ENCODE measurements around the gene FHL2. TPM values are rescaled to one million over a fixed set of nuclear protein-coding genes. Genes with fewer than 3 reads are reported as not detected.
A peak's percentile ranks its signal among the peaks of the same experiment; 100 is the strongest.

Gene FHL2
- total and polyA plus RNA-seq, 9 of the 15 experiments (the other 6 are each of a cell fraction or from before 2014, with no cell fraction given) = 7.5 to 33.1 (median 23.9) TPM

DNA sequence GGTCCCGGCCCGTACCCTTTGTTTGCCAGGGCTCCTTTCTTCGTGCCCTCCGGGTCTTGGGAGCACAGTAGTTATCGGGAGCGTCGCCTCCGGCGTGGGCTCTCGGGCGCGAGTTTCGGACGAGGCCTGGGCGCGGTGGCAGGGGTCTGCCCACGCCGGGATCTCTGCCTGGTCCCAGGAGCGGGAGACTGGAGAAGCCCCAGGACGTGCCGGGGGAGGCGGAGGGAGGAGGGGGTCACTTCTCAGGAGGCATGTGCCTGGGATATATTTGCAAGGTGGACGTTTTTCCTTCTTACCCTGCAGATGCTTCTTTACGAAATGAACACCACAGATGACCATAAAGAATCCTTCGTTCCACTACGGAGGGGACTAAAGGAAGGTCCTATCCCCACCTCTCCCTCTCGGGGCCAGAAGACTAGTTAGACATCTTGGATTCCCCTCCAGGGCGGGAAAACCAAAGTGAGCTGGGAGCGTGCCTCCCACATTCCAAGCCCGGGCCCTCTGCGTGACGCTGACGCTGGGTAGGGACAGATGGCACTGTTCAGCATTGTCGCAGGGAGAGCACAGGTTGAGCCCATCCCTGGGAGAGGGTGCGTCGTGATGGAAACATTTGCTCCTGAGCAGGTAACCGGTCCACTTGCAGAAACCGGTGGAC lies 483 bp upstream of the FHL2 start (continued):
- TF ChIP-seq ZNF280B (CRISPR knock-in tag; IDR thresholded peaks at IDR 0.05) (no peak), ATF1 (CRISPR knock-in tag; IDR thresholded peaks at IDR 0.05) (no peak), ATF1 (tag; IDR thresholded peaks at IDR 0.05) (peak; percentile 66), GATAD2A (IDR thresholded peaks at IDR 0.05) (no peak), FOSL1 (tag; conservative IDR thresholded peaks at IDR 0.05) (no peak), FOXJ3 (CRISPR knock-in tag; IDR thresholded peaks at IDR 0.05) (no peak), EZH2 (IDR thresholded peaks at IDR 0.05; ENCODE audit: borderline replicate concordance, low read depth, low read length) (no peak), ZFP36 (IDR thresholded peaks at IDR 0.05; ENCODE audit: low read depth, low read length, partially characterized antibody) (no peak), GABPB1 (CRISPR knock-in tag; IDR thresholded peaks at IDR 0.05) (no peak), CBX3 (IDR thresholded peaks at IDR 0.05; ENCODE audit: borderline replicate concordance in 1 of 2, low read length in 2 of 2) (peak in 1 of 2 experiments; percentile 18; a peak in 1 of 3 replicates), RHOXF2B (CRISPR knock-in tag; conservative IDR thresholded peaks at IDR 0.05) (no peak), PTBP1 (IDR thresholded peaks at IDR 0.05; ENCODE audit: low read depth, low read length) (no peak), MNT (conservative IDR thresholded peaks at IDR 0.05) (no peak), SMAD2 (IDR thresholded peaks at IDR 0.05; ENCODE audit: low read depth, low read length) (no peak)
- TF ChIP-seq, protein P1, sequence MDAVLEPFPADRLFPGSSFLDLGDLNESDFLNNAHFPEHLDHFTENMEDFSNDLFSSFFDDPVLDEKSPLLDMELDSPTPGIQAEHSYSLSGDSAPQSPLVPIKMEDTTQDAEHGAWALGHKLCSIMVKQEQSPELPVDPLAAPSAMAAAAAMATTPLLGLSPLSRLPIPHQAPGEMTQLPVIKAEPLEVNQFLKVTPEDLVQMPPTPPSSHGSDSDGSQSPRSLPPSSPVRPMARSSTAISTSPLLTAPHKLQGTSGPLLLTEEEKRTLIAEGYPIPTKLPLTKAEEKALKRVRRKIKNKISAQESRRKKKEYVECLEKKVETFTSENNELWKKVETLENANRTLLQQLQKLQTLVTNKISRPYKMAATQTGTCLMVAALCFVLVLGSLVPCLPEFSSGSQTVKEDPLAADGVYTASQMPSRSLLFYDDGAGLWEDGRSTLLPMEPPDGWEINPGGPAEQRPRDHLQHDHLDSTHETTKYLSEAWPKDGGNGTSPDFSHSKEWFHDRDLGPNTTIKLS (IDR thresholded peaks at IDR 0.05; ENCODE audit: borderline replicate concordance, low read depth) = peak; percentile 87; the same call in 1 of the 2 replicates
- TF ChIP-seq, protein P2, sequence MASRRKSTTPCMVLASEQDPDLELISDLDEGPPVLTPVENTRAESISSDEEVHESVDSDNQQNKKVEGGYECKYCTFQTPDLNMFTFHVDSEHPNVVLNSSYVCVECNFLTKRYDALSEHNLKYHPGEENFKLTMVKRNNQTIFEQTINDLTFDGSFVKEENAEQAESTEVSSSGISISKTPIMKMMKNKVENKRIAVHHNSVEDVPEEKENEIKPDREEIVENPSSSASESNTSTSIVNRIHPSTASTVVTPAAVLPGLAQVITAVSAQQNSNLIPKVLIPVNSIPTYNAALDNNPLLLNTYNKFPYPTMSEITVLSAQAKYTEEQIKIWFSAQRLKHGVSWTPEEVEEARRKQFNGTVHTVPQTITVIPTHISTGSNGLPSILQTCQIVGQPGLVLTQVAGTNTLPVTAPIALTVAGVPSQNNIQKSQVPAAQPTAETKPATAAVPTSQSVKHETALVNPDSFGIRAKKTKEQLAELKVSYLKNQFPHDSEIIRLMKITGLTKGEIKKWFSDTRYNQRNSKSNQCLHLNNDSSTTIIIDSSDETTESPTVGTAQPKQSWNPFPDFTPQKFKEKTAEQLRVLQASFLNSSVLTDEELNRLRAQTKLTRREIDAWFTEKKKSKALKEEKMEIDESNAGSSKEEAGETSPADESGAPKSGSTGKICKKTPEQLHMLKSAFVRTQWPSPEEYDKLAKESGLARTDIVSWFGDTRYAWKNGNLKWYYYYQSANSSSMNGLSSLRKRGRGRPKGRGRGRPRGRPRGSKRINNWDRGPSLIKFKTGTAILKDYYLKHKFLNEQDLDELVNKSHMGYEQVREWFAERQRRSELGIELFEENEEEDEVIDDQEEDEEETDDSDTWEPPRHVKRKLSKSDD (conservative IDR thresholded peaks at IDR 0.05; ENCODE audit: low read length) = no peak
